ENCODE results near the gene SSTR5.
"Not testable (repeated sequence)": the region's sequence is repeated elsewhere in the genome, so short reads cannot be mapped to it uniquely, and the experiment has no call there.

SSTR5 gene

GRCh38 chr16:1076801-1077576, 4.4 kb downstream of the SSTR5 start:
- no peak for DNase-seq

- no peak for DNase-seq
These were observed 5.5 kb downstream of the SSTR5 start for GRCh38 chr16:1077877-1078578.

- no peak for DNase-seq
These were observed 6.1 kb downstream of the SSTR5 start for GRCh38 chr16:1078579-1079021.

GRCh38 chr16:1079341-1079740, 6.8 kb downstream of the SSTR5 start:
- DNase-seq: no peak

- DNase-seq: no peak
These were observed 7.4 kb downstream of the SSTR5 start for GRCh38 chr16:1079786-1080525.

GRCh38 chr16:1080801-1081733, 8.5 kb downstream of the SSTR5 start:
- DNase-seq: no peak

GRCh38 chr16:1081734-1082265, 9.3 kb downstream of the SSTR5 start:
- no peak for DNase-seq

- DNase-seq: no peak
These were observed 9.9 kb downstream of the SSTR5 start for GRCh38 chr16:1082266-1082951.

GRCh38 chr16:1082952-1083675, 10.6 kb downstream of the SSTR5 start:
- DNase-seq: no peak

- DNase-seq: no peak
These were observed 12.4 kb downstream of the SSTR5 start for GRCh38 chr16:1084971-1085370.

GRCh38 chr16:1086443-1086842, 13.9 kb downstream of the SSTR5 start:
- not testable (repeated sequence) for DNase-seq

- no peak for DNase-seq
These were observed 16.0 kb downstream of the SSTR5 start for GRCh38 chr16:1088295-1089170.

GRCh38 chr16:1089439-1089821, 16.9 kb downstream of the SSTR5 start:
- DNase-seq: no peak

GRCh38 chr16:1089822-1090619, 17.5 kb downstream of the SSTR5 start:
- no peak for DNase-seq

- DNase-seq: no peak
These were observed 18.4 kb downstream of the SSTR5 start for GRCh38 chr16:1090620-1091587.

GRCh38 chr16:1091992-1092552, 19.5 kb downstream of the SSTR5 start:
- no peak for DNase-seq

GRCh38 chr16:1092685-1093283, 20.2 kb downstream of the SSTR5 start:
- DNase-seq: not testable (repeated sequence)

All from inflammatory macrophage treated with lipopolysaccharide for 4 hours (primary cell).